NCI-H446 treated with DMSO at 0.1 percent for 48 hours (cell line): ENCODE measurements around the gene ZNF488.
A peak's percentile ranks its signal among the peaks of the same experiment; 100 is the strongest.
"Not testable (repeated sequence)": the region's sequence is repeated elsewhere in the genome, so short reads cannot be mapped to it uniquely, and the experiment has no call there.

Source experiments
- DNase-seq: peaks from one replicate; lab custom pipeline; 2025; lab: John Stamatoyannopoulos, UW

The ZNF488 gene, protein sequence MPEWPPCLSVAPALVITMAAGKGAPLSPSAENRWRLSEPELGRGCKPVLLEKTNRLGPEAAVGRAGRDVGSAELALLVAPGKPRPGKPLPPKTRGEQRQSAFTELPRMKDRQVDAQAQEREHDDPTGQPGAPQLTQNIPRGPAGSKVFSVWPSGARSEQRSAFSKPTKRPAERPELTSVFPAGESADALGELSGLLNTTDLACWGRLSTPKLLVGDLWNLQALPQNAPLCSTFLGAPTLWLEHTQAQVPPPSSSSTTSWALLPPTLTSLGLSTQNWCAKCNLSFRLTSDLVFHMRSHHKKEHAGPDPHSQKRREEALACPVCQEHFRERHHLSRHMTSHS

DNA sequence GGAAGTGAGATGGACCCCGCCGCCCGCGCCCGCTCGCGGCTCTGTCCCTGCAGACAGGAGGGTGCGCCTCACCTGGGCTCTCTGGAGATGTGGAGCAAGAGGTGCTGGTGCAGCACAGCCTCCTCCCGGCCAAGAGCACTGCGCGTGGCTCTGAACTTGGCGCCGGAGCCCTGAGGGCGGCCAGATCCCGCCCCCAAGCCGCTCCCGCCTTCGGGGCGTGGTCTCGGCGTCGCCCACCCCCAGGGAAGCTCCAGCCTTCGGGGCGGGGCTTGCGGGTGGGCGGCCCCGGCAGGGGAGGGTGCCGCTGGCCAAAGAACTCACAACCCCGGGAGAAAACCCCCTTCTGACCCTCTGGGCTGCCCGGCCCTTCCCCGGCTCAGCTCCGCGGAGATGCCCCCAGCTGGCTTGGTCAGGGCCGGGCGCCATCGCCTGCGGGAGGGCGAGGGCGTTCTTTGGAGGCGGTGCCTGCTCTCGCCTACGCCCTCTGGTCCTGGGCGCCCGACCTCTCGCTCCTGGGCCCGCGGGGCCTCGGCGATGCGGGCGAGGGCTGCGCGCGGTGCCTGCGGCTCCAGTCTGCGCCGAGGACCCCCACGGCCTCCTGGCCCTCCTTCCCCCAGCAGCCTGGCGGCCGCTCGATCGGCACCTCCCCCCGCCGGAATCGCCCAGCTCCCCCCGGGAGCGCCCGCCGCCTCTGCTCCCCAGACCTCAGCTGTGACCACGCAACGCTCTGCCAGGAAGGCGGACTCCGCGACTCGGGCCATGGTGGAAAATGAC is at the start of gene ZNF488:
ZNF488 (minus strand) TSS at position 146 of the 774 bp plus-strand sequence. CDS start 15,464 bp downstream, outside the sequence.
- DNase-seq = peak; percentile 26

DNA sequence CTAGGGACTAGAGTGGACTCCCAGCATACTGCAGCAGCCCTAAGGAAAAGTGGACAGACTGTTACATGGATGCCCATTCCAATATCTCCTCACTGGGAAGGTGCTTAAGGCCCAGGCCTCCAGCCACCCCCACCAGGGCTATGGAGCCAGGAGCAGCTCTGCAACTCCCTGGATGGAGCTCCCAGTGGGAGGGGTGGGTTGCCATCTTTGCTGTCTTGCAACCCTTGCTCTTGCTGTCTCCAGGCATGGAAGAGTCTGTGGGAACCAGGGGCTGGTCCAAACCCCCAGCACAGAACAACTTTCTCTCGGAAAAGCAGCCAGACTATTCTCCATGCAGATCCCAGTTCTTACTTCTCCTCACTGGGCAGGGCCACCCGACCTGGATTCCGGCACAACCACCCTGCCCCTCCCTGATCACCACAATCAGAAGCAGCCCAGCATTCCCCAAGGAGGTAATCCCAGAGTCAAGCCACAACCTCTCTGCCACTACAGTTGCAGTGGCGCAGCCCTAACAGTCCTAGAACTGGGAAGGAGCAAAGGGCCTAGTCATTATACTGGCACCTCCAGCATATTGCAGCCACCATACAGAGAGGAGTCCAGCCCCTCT is 41.8 kb upstream of the ZNF488 start:
- DNase-seq = no peak

DNA sequence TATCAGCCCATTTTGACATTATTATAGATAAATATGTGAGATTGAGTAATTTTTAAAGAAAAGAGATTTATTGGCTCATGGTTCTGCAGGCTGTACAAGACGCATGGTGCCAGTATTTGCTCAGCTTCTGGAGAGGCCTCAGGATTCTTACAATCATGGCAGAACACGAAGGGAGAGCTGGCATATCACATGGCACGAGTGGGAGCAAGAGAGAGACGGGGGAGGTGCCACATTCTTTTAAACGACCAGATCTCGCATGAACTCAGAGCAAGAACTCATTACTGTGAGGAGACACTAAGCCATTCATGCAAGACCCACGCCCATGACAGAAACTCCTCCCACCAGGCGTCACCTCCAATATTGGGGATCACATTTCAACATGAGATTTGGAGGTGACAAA is 40.1 kb upstream of the ZNF488 start:
- DNase-seq = no peak

DNA sequence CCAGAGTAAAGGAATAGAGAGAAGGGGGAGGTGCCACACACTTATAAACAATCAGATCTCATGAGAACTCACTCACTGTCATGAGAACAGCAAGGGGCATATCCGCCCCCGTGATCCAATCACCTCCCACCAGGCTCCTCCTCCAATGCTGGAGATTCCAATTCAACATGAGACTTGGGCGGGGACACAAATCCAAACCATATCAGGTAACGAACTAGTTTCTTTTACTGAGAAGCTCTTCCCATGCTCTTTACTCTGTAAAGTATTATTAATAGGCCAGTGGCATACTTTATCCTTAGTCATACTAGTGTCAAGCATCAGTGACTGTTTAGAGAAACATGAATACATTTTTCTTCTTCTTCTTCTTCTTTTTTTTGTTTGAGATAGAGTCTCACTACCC is 39.4 kb upstream of the ZNF488 start:
- DNase-seq = no peak

DNA sequence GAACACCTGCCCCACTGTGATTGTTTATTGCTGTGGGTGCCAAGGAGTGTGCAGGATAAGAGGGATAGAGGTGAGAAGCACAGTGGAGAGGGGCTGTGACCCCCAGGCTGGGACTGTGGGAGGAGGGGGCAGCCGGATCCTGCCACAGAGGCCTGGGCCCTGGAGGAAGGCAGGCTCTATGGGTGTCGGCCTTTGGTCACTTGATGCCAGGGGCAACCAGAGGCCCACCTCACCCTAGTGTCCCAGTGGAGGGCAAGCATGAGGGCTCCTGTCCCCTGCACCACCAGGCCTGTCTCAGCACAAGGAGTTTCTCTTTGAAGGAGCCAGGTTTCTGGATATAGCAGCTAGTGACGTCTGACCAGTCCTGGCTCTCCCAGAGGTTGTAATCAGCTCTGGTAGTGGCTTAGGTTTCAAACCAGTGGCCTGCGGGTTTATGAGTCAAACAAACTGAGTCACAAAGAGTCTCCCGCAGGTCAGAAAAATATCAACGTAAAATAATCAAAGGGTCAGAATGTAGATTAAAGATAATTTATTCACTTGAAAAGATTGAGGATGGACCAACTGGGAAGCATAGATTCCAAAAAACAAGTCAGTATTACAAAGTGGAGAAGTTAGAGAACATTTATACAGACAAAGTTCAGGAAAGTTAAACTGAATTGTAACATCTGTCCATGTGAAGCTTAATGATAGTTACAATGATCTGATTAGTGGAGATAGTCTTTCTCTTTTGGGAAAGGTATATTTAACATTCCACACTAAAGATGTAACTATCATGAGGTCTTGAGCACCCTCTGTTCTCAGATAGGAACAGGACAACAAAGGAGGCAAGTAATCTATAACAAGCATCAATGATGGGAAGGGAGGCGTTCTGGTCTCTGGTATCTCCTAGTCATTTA is 37.2 kb upstream of the ZNF488 start:
- DNase-seq = no peak

DNA sequence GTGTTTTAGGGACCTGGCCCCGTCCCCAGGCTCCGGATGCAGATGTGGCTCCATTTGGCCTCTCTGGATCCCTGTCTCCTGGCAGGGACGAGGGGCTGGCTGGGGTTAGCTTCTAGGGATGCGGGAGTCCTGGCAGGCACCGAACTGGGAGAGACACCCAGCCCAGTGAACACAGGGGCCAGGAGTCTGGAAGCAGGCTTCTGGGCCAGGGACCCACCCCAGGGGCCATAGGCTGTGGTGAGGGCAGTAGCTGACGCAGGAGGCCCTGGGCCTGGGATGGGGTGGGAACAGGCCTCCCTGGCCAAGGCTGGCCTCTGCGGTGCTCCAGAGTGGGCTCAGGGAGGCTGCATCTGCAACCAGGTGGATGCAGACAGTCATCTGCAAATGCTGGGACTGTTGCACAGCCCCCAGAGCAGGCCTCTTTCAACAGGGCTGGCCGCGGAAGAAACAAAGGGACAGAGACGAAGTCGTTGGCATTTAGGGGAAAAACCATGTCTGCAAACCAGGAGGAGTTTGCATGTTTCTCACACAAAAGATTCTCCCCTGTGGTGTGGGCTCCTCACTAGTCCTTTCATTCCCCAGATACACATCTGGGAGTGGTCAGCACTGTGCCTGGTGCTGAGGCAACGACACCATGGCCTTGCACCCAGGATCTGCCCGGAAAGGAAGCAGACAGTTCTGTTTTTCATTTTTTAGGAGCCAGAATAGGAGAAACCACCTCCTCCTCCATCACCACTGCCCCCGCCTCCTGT is 36.4 kb upstream of the ZNF488 start:
- DNase-seq = no peak

DNA sequence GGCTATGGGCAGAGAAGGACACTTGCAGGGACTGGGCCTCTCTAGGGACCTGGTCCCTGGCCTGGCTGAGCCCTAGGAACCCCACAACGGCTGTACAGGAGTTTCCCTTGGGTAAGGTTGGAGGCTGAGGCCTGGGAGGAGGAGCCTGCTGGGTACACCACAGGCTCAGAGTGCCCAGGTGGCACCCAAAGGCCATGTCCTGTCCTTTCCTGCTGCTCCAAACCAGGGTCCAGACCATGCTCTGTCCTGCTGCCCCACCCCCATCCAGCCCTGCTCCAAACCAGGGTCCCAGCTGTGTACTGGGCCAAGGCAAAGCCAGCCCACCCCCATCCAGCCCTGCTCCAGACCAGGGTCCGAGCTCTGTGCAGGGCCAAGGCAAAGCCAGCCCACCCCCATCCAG is 35.3 kb upstream of the ZNF488 start:
- DNase-seq = no peak

DNA sequence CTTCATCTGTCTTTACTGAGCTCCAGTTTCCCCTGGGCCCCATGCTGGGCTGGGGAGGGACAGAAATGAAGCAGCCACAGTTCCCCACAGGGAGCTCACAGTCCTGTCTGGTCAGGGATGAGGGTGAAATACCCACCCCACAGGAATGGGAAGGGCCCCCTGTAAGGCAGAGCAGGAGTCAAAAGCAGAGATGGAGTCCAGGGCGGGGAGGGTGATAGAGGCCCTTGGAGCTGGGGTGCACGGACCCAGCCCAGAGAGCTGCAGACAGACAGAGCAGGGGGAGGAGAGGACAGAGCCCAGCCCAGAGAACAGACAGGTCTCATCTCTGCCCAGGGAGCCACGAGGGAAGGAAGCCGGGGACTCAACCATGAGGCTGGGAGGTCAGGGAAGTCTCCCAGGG is 34.9 kb upstream of the ZNF488 start:
- no peak for DNase-seq

DNA sequence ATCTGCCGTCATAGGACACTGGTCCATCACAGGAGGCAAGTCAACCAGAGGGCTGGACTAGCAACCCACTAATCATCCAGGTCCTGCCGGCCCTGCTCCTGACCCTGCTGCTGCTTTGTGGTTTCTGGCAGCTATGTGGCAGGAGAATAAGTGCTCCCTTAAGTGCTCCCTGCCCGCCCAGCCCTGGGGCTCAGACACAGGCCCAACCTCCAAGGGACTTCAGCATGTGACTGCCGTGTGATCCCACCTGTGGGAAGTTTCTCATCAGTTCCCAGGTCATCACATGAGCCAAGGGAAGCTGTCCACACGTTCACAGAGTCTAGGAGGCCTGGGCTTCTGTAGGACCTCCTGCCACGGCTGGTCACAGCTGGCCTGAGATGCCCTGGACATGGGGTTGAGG is 34.2 kb upstream of the ZNF488 start:
- DNase-seq = no peak

DNA sequence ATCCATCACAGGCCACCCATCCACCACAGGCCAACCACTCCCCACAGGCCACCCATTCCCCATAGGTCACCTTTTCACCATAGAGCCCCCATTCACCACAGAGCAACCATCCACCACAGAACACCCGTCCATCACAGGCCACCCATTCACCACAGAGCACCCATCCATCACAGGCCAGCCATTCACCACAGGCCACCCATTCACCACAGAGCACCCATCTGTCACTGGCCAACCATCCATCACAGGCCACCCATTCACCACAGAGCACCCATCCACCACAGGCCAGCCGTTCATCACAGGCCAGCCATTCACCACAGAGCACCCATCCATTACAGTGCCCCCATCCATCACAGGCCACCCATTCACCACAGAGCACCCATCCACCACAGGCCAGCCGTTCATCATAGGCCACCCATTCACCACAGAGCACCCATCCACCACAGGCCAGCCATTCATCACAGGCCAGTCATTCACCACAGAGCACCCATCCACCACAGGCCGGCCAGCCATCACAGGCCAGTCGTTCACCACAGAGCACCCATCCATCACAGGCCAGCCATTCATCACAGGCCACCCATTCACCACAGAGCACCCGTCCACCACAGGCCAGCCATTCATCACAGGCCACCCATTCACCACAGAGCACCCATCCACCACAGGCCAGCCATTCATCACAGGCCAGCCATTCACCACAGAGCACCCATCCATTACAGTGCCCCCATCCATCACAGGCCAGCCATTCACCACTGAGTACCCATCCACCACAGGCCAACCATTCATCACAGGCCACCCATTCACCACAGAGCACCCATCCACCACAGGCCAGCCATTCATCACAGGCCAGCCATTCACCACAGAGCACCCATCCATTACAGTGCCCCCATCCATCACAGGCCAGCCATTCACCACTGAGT is 32.5 kb upstream of the ZNF488 start:
- DNase-seq = not testable (repeated sequence)

DNA sequence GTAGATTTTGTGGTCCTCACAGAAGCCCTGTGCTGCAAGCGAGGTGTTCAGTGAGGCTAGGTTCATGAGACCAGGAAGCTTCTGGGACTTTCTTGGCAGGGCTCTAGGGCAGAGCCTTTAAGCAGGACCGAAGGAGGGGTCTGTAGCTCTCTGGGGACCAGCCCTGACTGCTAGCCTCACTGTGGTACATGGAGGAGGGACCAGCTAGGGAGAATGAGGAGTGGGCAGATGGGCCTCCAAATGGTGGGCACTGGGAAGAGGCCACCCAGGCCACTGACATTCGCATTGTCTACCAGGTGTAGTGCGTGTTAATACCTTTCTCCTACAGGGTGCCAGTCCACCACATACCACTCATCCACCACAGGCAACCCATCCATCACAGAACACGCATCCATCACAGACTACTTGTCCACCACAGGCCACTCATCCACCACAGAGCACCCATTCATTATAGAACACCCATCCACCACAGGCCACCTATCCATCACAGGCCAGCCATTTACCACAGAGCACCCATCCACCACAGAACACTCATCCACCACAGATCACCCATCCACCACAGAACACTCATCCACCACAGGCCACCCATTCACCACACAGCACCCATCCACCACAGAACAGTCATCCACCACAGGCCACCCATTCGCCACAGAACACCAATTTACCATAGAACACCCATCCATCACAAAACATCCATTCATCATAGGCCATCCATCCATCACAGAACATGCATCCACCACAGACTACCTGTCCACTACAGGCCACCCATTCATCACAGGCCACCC is 31.6 kb upstream of the ZNF488 start:
- no peak for DNase-seq

DNA sequence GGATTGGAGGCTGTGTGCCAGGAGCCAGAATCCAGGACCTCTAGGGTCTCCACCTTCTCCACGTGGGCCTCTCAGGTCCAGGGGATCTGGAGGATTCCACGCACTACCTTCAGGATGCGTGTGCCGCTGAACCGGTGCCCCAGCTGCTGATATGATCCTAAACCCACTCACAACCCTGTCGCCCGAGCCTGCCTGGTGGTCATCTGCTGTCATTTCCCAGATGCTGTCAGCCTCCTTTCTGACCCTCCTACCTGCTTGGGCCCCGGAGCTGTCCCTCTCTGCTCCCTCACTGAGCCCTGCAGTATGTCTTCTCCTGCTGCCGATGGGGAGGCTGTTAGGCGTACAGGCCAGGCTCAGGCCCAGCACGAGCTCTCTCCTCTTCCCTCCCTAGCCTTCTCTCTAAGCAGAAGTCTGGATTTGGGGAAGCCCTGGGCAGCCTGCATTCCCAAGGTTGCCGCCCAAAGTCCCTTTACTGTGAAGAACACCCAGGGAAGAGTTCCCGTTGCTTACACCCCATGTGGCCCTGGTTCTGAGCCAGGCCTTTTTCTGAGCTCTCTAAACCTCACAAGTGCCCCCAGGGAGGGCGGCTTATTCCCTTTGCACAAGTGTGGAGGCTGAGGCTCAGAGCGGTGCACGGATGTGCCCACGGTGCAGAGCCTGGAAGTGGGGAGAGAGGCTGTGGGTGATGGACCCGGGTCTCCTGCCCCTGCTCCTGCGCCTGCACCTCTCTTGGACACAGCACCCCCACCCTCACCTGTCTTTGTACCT is 30.8 kb upstream of the ZNF488 start:
- DNase-seq = no peak

DNA sequence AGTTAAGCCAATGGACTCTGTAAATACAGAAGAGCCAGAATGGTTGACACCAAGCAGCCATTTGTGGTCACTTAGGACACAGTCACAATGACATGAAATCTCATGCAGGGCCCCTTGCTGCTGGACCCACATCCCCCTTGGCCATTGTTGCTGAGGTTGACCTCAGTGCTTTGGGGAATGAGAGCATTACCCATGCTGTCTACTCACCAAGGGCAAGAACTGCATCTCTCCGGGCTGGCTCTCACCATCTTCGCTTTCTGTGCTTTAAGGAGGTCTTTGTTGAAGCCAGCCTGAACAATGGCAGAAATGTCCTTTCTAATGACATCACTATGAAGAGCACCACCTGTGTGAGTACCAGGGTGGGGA is 30.1 kb upstream of the ZNF488 start:
- no peak for DNase-seq

DNA sequence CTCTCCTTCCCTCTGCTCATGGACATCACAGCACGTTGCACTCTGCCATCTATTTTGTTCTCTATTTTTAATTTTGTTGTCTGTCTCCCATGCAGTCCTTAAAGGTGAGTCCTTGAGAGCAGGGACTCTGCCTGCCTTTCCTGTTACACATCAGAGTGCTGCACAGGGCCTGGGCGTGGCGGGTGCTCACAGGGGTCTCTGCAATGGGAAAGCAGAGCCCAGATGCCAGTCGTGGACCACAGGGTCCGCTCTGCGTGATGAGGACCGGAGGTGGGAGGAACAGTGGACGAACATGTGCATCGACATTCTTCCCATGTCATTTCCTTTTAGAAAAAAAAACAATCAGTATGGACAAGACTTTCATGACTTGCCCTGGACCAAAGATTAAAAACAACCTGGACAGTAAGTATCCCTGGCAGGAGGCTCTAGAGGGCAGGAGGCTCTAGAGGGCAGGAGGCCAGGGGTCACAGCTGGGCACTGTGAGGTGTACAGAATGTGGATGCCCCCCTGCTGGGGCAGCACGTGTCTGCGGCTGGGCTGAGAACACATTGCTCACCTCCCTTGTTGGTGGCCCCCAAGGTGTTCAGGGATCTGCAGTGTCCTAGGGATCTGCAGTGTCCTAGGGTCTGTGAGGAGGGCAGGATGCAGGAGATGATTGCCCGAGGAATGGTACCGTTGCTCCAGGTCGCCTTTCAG is 29.6 kb upstream of the ZNF488 start:
- no peak for DNase-seq

DNA sequence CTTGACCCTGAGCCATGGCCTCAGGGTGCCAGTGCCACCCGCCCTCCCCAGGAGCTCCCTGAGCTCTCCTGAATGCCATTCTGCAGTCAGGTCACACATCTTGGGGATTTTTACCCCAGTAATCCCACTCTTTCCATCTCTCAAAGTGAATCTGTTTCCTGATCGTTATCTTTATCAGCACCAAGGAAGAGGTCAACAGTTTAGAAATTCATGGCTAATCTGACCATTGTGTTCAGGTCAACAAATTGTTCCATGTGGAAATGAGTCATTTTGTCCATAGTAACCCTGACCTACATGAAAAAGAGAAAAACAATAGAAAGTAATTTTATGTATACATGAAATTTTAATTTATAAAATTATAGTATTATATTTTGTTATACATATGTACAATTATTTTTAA is 28.8 kb upstream of the ZNF488 start:
- DNase-seq = no peak

DNA sequence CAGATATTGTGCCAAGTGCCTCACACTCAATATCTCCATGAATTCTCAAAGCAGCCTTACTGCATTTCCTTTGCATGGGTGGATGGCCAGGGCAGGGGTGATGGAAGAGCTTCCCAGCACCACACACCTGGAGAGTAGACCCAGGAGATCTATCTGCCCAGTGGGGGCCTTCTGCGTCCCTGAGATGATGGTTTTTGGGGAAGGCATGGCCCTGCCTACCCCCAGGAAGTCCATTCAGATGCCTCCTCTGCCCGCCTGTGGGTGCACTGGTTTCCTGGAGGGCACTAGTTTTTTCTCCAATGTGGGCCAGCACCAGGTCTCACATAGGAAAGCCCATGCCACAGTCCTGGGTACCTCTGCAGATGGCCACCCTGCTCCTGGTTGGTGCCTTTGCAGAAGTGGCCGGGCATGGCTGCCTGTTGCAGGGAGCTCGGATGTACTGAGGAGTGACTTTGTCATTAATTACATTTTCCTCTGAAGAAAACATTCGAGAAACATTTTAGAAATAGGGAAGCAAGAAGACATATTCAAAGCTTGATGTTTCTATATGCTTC is 28.2 kb upstream of the ZNF488 start:
- DNase-seq = no peak

DNA sequence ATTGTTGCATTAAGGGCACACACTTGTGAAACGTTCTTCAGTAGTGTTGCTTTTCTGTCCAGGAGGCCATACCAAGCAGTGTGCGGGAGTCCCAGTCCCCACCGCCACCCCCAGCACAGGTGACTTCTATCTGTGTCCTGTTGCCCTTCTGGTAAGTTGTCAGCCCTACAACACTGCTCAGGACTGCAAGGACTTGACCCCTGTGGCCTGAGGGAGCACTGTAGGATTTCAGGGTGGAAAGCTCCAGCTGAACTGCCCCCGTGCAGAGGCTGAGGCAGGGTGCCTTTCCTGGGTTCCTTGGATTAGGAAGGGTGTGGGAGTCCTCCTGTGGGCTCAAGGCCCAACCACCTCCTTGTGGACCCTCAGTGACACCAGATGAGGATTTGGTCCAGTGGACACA is 26.8 kb upstream of the ZNF488 start:
- no peak for DNase-seq

DNA sequence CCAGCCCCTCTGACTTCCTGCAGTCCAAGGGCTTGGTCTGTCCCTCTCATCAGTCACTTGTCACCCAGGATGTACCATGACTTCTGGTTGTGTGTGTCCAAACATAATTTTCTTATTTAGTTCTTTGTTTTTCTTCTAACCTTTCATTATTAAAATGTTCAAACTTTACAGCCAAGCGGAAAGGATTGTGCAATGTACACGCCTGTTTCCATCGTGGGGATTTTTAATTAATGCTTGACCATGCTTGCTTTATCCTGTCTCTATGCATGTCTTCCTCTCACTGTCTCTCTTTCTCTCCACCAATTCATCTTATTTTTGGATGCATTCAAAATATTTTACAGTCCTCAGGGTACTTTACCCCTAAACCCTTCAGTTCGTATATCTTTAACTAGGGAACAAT is 26.2 kb upstream of the ZNF488 start:
- DNase-seq = no peak
